Adipocyte (in vitro differentiated cells): Measurements from ENCODE around the gene TMEM229B.

ENCODE experiments used
- DNase-seq: peaks from one replicate; pipeline ENCODE4 v3.0.0-alpha.2; 2015; ENCODE audit warnings: low read depth
- H3K27me3 ChIP-seq: replicated peaks from 2 replicates; pipeline ENCODE4 v1.7.0; 2013; ENCODE audit warnings: mild to moderate bottlenecking, low read length, moderate library complexity; ENCODE audit not compliant: control insufficient read depth, insufficient read depth
- H3K36me3 ChIP-seq: 2 replicates; pipeline ENCODE4 v1.7.0; 2013; ENCODE audit warnings: low read length, mild to moderate bottlenecking, moderate library complexity; ENCODE audit not compliant: control insufficient read depth, insufficient read depth, severe bottlenecking
- H3K4me1 ChIP-seq: 2 replicates; pipeline ENCODE4 v1.7.0; 2013; ENCODE audit warnings: mild to moderate bottlenecking, low read length, moderate library complexity; ENCODE audit not compliant: control insufficient read depth, insufficient read depth
- H3K4me3 ChIP-seq: 2 replicates; pipeline ENCODE4 v1.7.0; 2013; ENCODE audit warnings: mild to moderate bottlenecking, low read length, moderate library complexity
- H3K9ac ChIP-seq: 2 replicates; pipeline ENCODE4 v1.7.0; 2013; ENCODE audit warnings: mild to moderate bottlenecking, low read length, moderate library complexity
- H3K9me3 ChIP-seq: 2 replicates; pipeline ENCODE4 v1.7.0; 2013; ENCODE audit warnings: mild to moderate bottlenecking, low read length, moderate library complexity; ENCODE audit not compliant: control insufficient read depth

TMEM229B gene

GRCh38 chr14:67482231-67483164 is 6.0 kb downstream of the TMEM229B start:
- H3K9ac ChIP-seq, result no peak overlapping the region
- H3K4me3 ChIP-seq, result no peak overlapping the region
- no peaks in the 10 kb centered on the region for H3K9me3 ChIP-seq
- H3K27me3 ChIP-seq, result peaks cover 20% of the 10 kb centered on the region
- H3K36me3 ChIP-seq, result no peaks in the 10 kb centered on the region
- H3K4me1 ChIP-seq, result no peaks in the 10 kb centered on the region
- DNase-seq, result no peak

DNA sequence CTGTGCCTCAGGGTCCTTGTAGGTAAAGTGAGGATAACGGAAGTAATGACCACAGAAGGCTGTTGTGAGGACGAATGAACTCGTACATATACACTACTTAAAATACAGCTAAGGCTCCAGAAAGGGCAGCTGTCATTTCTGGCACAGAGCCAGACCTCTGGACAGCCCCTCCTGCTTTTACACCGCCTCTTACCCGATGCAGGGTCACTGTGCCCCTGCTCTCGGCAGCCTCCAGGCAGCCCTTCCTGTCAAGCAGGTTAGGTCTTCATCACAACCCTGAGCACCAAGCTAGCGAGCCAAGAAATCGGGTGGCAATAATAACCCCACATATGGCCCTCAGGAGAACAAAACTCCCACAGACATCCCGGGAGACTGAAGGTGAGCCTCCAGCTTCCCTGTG is 8.5 kb downstream of the TMEM229B start:
- DNase-seq, result no peak
- Histone ChIP-seq H3K9me3 (no peaks in the 10 kb centered on the region), H3K27me3 (peaks cover 20% of the 10 kb centered on the region), H3K36me3 (no peaks in the 10 kb centered on the region), H3K9ac (no peak overlapping the region), H3K4me1 (no peaks in the 10 kb centered on the region), H3K4me3 (no peak overlapping the region)

DNA sequence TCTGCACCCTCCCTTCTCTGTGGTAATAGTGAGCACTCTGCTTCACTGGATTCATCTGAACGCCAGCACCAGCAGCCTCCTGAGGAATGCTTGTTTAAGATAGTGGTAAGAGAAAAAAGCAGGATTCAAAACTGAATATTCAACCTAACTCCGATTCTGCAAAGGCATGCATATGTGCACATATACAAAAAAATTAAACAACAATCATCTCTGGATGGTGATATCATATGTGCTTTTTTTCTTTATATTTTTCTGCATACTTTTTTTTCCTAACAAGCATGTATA is 9.8 kb downstream of the TMEM229B start:
- Histone ChIP-seq H3K9ac (no peak overlapping the region), H3K9me3 (no peaks in the 10 kb centered on the region), H3K27me3 (peaks cover 20% of the 10 kb centered on the region), H3K4me3 (no peak overlapping the region), H3K36me3 (no peaks in the 10 kb centered on the region), H3K4me1 (no peaks in the 10 kb centered on the region)
- DNase-seq, result no peak

- Histone ChIP-seq H3K4me1 (no peaks in the 10 kb centered on the region), H3K4me3 (no peak overlapping the region), H3K36me3 (no peaks in the 10 kb centered on the region), H3K27me3 (peaks cover 20% of the 10 kb centered on the region), H3K9ac (no peak overlapping the region), H3K9me3 (no peaks in the 10 kb centered on the region)
- DNase-seq, result no peak
Observed at GRCh38 chr14:67477926-67478799, 10.4 kb downstream of the TMEM229B start.

- Histone ChIP-seq H3K36me3 (no peaks in the 10 kb centered on the region), H3K4me3 (no peak overlapping the region), H3K9me3 (no peaks in the 10 kb centered on the region), H3K4me1 (no peaks in the 10 kb centered on the region), H3K9ac (no peak overlapping the region), H3K27me3 (peaks cover 20% of the 10 kb centered on the region)
- DNase-seq, result no peak
Observed at GRCh38 chr14:67474366-67474765, 14.2 kb downstream of the TMEM229B start.

DNA sequence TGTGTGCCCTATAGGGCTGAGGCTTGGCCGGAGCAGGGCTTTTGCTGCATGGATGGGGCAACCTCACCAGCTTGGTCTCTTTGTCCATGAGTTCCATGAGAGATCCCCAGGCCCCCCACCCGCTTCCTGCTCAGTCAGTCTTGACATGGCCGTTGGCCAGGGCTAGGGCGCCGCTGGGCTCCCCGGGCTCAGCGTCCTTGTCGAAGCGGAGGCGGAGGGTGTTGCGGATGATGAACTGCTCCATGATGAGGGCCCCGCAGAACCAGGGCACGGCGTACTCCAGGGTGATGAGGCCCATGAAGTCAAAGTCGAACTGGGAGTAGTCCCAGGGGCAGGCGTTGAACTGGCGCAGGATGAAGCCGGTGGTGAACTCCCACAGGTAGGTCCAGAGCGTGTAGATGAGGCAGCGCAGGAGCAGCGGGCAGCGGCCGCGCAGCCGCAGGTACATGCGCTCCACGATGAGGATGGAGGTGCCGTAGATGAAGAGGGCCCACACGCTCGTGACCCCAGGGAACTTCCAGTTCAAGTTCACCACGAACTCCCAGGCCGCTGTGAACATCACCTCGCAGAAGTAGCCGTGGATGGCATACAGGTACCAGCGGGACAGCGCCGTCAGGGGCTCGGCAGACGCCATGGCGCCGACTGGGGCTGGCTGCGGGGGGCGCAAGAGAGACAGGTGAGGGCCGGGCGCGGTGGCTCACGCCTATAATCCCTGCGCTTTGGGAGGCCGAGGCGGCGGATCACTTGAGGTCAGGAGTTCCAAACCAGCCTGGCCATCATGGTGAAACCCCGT is 15.0 kb downstream of the TMEM229B start:
- Histone ChIP-seq H3K9ac (no peak overlapping the region), H3K9me3 (no peaks in the 10 kb centered on the region), H3K36me3 (no peaks in the 10 kb centered on the region), H3K4me1 (no peaks in the 10 kb centered on the region), H3K27me3 (peaks cover 20% of the 10 kb centered on the region), H3K4me3 (no peak overlapping the region)
- no peak for DNase-seq

GRCh38 chr14:67472726-67473125 is 15.8 kb downstream of the TMEM229B start:
- no peaks in the 10 kb centered on the region for H3K36me3 ChIP-seq
- no peak for DNase-seq

GRCh38 chr14:67469954-67470353 is 18.6 kb downstream of the TMEM229B start:
- no peak for DNase-seq
- Histone ChIP-seq H3K36me3 (no peaks in the 10 kb centered on the region), H3K9me3 (no peaks in the 10 kb centered on the region), H3K4me3 (no peak overlapping the region), H3K27me3 (peaks cover 43% of the 10 kb centered on the region), H3K4me1 (no peaks in the 10 kb centered on the region), H3K9ac (no peak overlapping the region)

More at GRCh38 chr14:67472726-67473125, 15.8 kb downstream of the TMEM229B start:
- Histone ChIP-seq H3K9ac (no peak overlapping the region), H3K4me3 (no peak overlapping the region), H3K9me3 (no peaks in the 10 kb centered on the region), H3K4me1 (no peaks in the 10 kb centered on the region), H3K27me3 (peaks cover 26% of the 10 kb centered on the region)

DNA sequence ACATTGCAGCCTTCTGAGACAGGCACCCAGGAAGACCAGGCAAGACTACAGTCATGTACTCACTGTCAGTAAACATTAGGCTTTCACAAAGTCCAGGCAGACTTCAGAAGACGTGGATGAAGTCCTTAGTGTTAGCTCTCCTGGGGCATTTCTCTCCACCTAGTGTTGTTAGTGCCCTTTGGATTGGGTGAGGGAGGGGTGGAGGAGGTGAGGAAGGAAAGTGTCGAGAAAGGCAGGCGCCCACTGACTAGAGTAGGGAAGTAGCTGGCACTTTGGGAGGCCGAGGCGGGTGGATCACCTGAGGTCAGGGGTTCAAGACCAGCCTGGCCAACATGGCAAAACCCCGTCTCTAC is 20.2 kb downstream of the TMEM229B start:
- no peaks in the 10 kb centered on the region for H3K36me3 ChIP-seq
- no peak for DNase-seq
- no peaks in the 10 kb centered on the region for H3K9me3 ChIP-seq
- no peak overlapping the region for H3K9ac ChIP-seq
- no peaks in the 10 kb centered on the region for H3K4me1 ChIP-seq
- no peak overlapping the region for H3K4me3 ChIP-seq
- peaks cover 48% of the 10 kb centered on the region for H3K27me3 ChIP-seq

GRCh38 chr14:67467134-67467533 is 21.4 kb downstream of the TMEM229B start:
- H3K4me1 ChIP-seq, result no peaks in the 10 kb centered on the region
- peaks cover 45% of the 10 kb centered on the region for H3K27me3 ChIP-seq
- no peak overlapping the region for H3K9ac ChIP-seq
- DNase-seq, result no peak
- no peaks in the 10 kb centered on the region for H3K36me3 ChIP-seq
- no peak overlapping the region for H3K4me3 ChIP-seq
- no peaks in the 10 kb centered on the region for H3K9me3 ChIP-seq

DNA sequence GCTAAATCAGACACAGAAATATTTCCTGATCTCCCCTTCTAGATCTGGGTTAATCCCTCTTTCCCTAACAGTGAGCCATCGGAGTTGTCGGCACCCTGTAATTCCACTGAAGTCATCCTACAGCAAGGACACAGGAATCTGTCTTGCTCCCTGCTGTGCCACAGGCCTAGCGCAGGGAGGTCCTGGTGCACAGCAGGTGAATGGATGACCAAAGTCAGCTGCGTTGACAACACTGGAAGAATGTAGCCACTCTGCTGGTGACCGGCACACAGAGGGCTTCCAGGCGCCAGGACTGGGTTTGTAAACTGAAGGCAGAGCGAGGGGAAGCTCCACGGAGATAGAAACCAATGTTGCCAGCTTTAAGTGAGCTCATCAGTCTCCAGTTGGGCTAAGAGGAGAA is 23.6 kb downstream of the TMEM229B start:
- peaks cover 13% of the 10 kb centered on the region for H3K4me1 ChIP-seq
- no peaks in the 10 kb centered on the region for H3K36me3 ChIP-seq
- H3K9me3 ChIP-seq, result no peaks in the 10 kb centered on the region
- H3K4me3 ChIP-seq, result no peak overlapping the region
- no peak overlapping the region for H3K9ac ChIP-seq
- H3K27me3 ChIP-seq, result peaks cover 30% of the 10 kb centered on the region
- DNase-seq, result no peak
